ENCODE results near the gene CDK2AP2. TPM values are rescaled to one million over a fixed set of nuclear protein-coding genes. Genes with fewer than 3 reads are reported as not detected.

The CDK2AP2 gene
- total and polyA plus RNA-seq, 2 of the 8 experiments (the other 6 are each of a cell fraction or from before 2014, with no cell fraction given), result 49.6 to 65.1 TPM

GRCh38 chr11:67510023-67510345 is 2.0 kb upstream of the CDK2AP2 start:
- no peak overlapping the region for H2BK15ac ChIP-seq (ENCODE audit: low read length)
- H3K79me1 ChIP-seq (ENCODE audit: low read depth, low read length), result no peaks in the 10 kb centered on the region
- TF ChIP-seq TBP (IDR thresholded peaks at IDR 0.05; ENCODE audit: low read depth, low read length) (no peak), POLR2A (IDR thresholded peaks at IDR 0.05; ENCODE audit: control extremely low read depth in 1 of 2, low read depth in 2 of 2, low read length in 2 of 2) (no peak), CHD1 (IDR thresholded peaks at IDR 0.05; ENCODE audit: low read depth, low read length) (no peak), RXRA (IDR thresholded peaks at IDR 0.05; ENCODE audit: insufficient read depth, low read depth, low read length) (no peak), CREB1 (IDR thresholded peaks at IDR 0.05) (no peak), YY1 (IDR thresholded peaks at IDR 0.05; ENCODE audit: low read depth, low read length) (no peak), TEAD4 (IDR thresholded peaks at IDR 0.05; ENCODE audit: low read depth, low read length) (no peak)
- no peak overlapping the region for H2BK5ac ChIP-seq (ENCODE audit: low read depth, low read length)
- H3K27ac ChIP-seq (ENCODE audit: low read depth, low read length), result no peak overlapping the region
- H2BK20ac ChIP-seq (ENCODE audit: low read length), result no peak overlapping the region
- H3K4me1 ChIP-seq (replicated peaks in 1 of 4; ENCODE audit: control insufficient read depth in 3 of 4, insufficient read depth in 4 of 4, low read length in 3 of 4), result peaks cover 0 to 19% (median 10%) of the 10 kb centered on the region in 4 experiments; a peak in 6 of 7 replicates
- no peak overlapping the region for H3K9ac ChIP-seq (replicated peaks in 1 of 4; ENCODE audit: extremely low read depth in 1 of 4, low read depth in 3 of 4, low read length in 3 of 4)
- CTCF ChIA-PET (ENCODE audit: partially characterized antibody), result no interaction called here
- no peaks in the 10 kb centered on the region for H3K9me3 ChIP-seq (ENCODE audit: insufficient read depth in 2 of 2, low read depth in 1 of 2, low read length in 1 of 2)
- H4K91ac ChIP-seq (replicated peaks; ENCODE audit: insufficient read length, low read length), result no peak overlapping the region
- no peak overlapping the region for H3K18ac ChIP-seq (ENCODE audit: extremely low read depth, low read length)
- no peak overlapping the region for H3K14ac ChIP-seq (ENCODE audit: insufficient read length)
- no peak overlapping the region for H3K4me2 ChIP-seq (ENCODE audit: insufficient read depth in 1 of 2, low read depth in 2 of 2, low read length in 2 of 2)
- H2BK120ac ChIP-seq (replicated peaks; ENCODE audit: low read depth, low read length), result no peak overlapping the region
- 79% methylated on average over 3 of the region's 3 CpGs; no CpG with 5 or more reads in 1 of the 2 experiments for WGBS, 2 experiments (ENCODE audit: extremely low coverage in 1 of 2, insufficient coverage in 1 of 2, insufficient read length in 1 of 2, insufficient replicate concordance in 2 of 2, low coverage in 1 of 2, low lambda C conversion rate in 2 of 2, missing lambda C conversion rate in 1 of 2)
- no peak overlapping the region for H3K4me3 ChIP-seq (ENCODE audit: extremely low read depth in 1 of 4, insufficient read depth in 2 of 4, low read depth in 3 of 4, low read length in 4 of 4)
- peaks cover 0 to 8% (median 2%) of the 10 kb centered on the region in 4 experiments; a peak in 2 of 7 replicates for H3K27me3 ChIP-seq (replicated peaks in 1 of 4; ENCODE audit: control insufficient read depth in 3 of 4, extremely low read depth in 1 of 4, insufficient read depth in 3 of 4, low read length in 3 of 4)
- 0 out of 4 replicates have a peak, but pooled peaks cover 0 to 8% of the 10 kb centered on the region in 2 experiments for H3K79me2 ChIP-seq (ENCODE audit: control insufficient read depth in 1 of 2, insufficient read depth in 2 of 2, low read length in 2 of 2)
- H3K56ac ChIP-seq (replicated peaks; ENCODE audit: insufficient read length, low read depth, low read length), result no peak overlapping the region
- H4K8ac ChIP-seq (ENCODE audit: extremely low read depth, insufficient read depth, low read length), result no peak overlapping the region
- no peak overlapping the region for H2AK5ac ChIP-seq (ENCODE audit: low read depth, low read length)
- POLR2A ChIA-PET (ENCODE audit: partially characterized antibody), result no interaction called here
- no peak overlapping the region for H2AFZ ChIP-seq (ENCODE audit: low read length)
- H3K23ac ChIP-seq (ENCODE audit: insufficient read length), result no peak overlapping the region
- no peak overlapping the region for H4K5ac ChIP-seq (ENCODE audit: insufficient read length, low read depth, low read length)
- H2BK12ac ChIP-seq (ENCODE audit: low read depth, low read length), result no peak overlapping the region
- peaks cover 11% of the 10 kb centered on the region for H3K23me2 ChIP-seq (ENCODE audit: low read depth, low read length)
- H4K20me1 ChIP-seq (replicated peaks in 1 of 2; ENCODE audit: control insufficient read depth in 1 of 2, insufficient read depth in 2 of 2, low read length in 2 of 2), result peaks cover 3 to 7% of the 10 kb centered on the region in 2 experiments
- no peak overlapping the region for H3K4ac ChIP-seq (replicated peaks; ENCODE audit: insufficient read length, low read depth, low read length)
- H3K36me3 ChIP-seq (ENCODE audit: control insufficient read depth in 2 of 4, insufficient read depth in 4 of 4, low read length in 3 of 4), result no peaks in the 10 kb centered on the region
- FAIRE-seq (no peak), DNase-seq (ENCODE audit: low read depth in 1 of 2, low spot score in 2 of 2) (no peak)
